ENCODE results near the gene SLC25A39. TPM values are rescaled to one million over a fixed set of nuclear protein-coding genes. Genes with fewer than 3 reads are reported as not detected.

The SLC25A39 gene
- total RNA-seq, 2 donors from 2014 or later, result 60.3 to 114 TPM

DNA sequence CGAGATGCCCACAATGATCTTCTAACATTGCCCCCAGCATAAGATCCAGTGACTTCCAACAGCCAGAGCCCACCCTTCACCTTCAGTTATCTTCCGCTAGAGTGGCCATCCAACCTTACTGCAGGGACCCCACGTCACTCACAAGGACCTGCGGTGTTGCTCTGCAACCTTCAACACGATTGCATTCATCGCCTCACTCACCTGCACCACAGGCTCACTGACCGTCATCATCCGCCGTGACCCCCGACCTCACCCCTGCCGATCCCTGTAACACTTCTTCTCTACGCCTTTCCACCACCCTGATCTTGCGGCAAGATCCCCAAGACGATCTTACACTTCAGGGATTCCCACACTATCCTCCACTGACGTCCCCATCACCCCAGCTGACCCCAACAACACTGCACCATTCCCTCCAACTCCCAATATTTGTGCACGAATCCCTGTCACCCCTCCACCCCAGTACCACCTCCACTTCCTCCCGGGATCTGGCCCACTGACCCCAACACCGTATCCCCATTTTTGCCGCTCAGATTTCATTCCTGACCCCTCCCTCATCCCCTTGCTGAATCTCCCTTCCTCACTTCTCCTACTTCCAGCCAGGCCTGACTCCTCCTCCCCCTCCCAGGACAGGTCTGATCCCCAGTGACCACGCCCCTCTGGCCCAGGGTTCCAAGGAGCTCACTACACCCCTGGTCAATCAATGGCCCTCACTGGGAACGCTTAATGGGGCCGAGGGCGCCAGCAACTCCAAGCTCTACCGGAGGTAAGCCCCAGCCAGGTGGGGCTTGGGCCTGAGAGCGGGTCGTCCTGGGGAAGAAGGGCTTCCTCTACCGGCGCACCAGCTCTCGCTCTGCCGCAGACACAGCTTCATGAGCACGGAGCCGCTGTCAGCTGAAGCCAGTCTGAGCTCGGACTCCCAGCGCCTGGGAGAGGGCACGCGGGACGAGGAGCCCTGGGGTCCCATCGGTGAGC, 8.6 kb downstream of the SLC25A39 start:
- no peak overlapping the region for H3K27ac Mint-ChIP-seq
- peaks cover 13% of the 10 kb centered on the region for H3K36me3 Mint-ChIP-seq (ENCODE audit: low read depth)
- no peak for ATAC-seq (replicated peaks)
- peaks cover 8% of the 10 kb centered on the region for H3K4me1 Mint-ChIP-seq
- H3K9me3 Mint-ChIP-seq, result no peaks in the 10 kb centered on the region
- H3K27me3 Mint-ChIP-seq, result peaks cover 23% of the 10 kb centered on the region
- H3K4me3 Mint-ChIP-seq, result peak overlapping the region; percentile 49

DNA sequence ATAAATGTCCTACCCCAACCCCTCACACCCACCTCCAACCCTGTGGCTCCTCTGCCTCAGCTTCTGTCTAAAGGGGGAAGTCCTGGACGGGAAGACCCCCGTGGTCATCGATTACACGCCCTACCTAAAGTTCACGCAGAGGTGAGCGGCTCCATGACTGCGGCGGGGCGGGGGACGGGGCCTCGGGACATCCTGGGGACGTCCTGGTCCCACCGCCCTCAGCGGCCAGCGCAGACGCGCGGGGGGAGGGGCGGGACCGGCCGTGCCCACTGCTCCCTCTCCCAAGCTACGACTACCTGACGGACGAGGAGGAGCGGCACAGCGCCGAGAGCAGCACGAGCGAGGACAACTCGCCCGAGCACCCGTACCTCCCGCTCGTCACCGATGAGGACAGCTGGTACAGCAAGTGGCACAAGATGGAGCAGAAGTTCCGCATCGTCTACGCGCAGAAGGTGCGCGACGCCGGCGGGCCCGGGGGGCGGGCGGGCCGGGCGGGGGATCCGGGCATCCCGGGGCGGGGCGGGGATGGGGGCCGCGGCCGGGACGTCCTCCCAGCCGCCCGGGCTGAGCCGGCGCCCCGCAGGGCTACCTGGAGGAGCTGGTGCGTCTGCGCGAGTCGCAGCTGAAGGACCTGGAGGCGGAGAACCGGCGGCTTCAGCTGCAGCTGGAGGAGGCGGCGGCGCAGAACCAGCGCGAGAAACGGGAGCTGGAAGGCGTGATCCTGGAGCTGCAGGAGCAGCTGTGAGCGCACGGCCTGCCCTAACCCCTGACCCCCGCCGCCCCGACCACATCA, 9.6 kb downstream of the SLC25A39 start:
- Mint-ChIP-seq H3K4me3 (peak overlapping the region; percentile 49), H3K9me3 (no peaks in the 10 kb centered on the region), H3K36me3 (ENCODE audit: low read depth) (peaks cover 9% of the 10 kb centered on the region), H3K27me3 (peaks cover 23% of the 10 kb centered on the region), H3K4me1 (peaks cover 8% of the 10 kb centered on the region), H3K27ac (no peak overlapping the region)
- ATAC-seq (replicated peaks), result peak; percentile 70

DNA sequence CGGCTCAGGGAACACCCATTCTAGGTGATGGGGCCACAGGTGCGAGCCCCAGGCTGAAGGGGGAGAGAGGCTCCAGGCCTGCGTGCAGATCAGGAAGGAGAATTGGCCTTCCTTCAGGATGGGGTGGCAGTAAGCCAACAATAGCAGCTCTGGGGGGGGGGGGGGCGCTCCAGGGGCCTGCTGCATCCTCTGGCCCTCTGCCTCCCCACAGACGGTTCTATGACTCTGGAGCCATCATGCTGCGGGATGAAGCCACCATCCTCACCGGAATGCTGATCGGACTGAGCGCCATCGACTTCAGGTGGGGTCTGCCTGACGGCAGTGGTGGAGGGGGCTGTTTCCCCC, 10.1 kb downstream of the SLC25A39 start:
- no peak for ATAC-seq (replicated peaks)
- Mint-ChIP-seq H3K27me3 (peaks cover 23% of the 10 kb centered on the region), H3K27ac (no peak overlapping the region), H3K4me1 (peaks cover 12% of the 10 kb centered on the region), H3K36me3 (ENCODE audit: low read depth) (peaks cover 5% of the 10 kb centered on the region), H3K9me3 (no peaks in the 10 kb centered on the region), H3K4me3 (peak overlapping the region; percentile 49)

DNA sequence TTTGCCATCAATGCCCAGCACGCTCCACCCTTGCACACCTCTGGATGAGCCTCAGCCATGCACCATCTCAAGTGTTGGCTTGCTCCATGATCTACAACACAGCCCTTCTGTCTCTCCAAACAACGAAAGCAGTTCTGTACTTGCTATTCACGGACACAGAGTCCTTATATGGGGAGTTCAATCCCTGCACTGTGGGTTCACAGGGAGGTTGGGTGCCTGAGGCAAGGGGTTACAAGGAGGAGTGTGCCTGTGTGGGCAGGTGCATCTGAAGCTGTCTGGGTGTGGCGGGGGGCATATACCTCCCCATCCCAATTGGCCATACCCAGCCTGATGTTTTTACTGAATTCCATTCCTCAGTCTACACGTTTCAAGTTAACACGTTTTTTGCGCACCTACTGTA, 10.6 kb downstream of the SLC25A39 start:
- ATAC-seq (replicated peaks), result no peak
- Mint-ChIP-seq H3K9me3 (no peaks in the 10 kb centered on the region), H3K27me3 (peaks cover 23% of the 10 kb centered on the region), H3K4me3 (peak overlapping the region; percentile 49), H3K4me1 (peaks cover 12% of the 10 kb centered on the region), H3K36me3 (ENCODE audit: low read depth) (peaks cover under 1% of the 10 kb centered on the region), H3K27ac (no peak overlapping the region)

DNA sequence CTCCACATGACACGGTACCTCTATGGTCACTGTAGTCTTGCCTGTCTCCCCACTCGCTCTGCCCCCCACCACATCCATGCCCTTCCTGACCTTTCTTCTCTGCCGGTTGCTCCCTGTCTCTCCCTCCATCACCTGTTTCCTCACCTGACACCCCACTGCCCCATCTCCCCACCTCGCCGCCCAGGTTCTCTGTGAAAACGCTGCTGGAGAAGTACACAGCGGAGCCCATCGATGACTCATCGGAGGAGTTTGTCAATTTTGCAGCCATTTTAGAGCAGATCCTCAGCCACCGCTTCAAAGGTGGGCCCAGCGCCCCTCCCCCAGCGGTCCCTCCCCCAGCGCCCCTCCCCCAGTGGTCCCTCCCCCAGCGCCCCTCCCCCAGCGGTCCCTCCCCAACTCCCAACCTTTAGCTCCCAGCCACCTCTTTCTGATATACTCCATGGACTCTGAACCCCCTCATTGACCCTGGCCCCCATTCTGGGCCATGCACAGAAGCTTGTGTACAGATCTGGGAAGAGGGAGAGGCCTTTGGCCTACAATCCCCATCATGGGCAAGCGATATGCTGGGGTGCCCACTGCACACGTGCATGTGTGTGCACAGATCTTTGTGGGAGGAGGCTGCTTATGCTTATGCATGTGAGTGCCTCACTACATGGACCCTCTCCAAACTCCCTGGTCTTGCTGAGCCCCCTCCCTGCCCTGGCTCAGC, 12.1 kb downstream of the SLC25A39 start:
- peaks cover 12% of the 10 kb centered on the region for H3K4me1 Mint-ChIP-seq
- H3K27me3 Mint-ChIP-seq, result peaks cover 21% of the 10 kb centered on the region
- no peaks in the 10 kb centered on the region for H3K9me3 Mint-ChIP-seq
- H3K27ac Mint-ChIP-seq, result no peak overlapping the region
- no peaks in the 10 kb centered on the region for H3K36me3 Mint-ChIP-seq (ENCODE audit: low read depth)
- ATAC-seq (replicated peaks), result no peak
- no peak overlapping the region for H3K4me3 Mint-ChIP-seq

DNA sequence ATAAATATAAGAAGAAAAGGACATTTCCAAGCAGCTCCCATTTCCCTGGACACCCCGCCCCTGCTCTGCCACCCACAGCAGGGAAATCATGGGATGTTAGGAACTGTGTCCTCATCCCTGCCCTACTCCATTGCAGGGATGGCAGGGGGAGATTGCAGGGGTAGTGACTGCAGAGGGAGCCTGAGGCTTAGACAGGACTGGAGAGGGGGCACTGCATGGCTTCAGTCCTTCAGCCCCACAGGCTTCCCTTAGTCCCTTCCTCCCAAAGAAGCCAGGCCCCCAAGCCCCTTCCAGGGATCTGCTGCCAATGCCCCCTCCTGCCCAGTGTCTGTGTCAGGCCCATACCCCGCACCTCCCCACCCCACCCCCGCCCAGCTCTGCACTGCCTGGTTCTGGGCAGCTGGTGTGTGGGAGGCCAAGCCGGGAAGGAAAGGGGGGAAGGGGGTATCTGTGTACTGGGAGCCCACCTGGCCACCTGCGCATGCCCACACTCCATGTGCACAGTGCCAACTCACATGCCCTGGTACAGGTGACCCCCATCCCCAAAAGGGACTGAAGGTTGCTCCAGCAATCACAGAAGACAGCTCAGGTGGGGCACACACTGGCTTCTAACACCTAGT, 13.0 kb downstream of the SLC25A39 start:
- no peak for ATAC-seq (replicated peaks)
- Mint-ChIP-seq H3K27ac (no peak overlapping the region), H3K27me3 (peaks cover 25% of the 10 kb centered on the region), H3K4me3 (no peak overlapping the region), H3K9me3 (no peaks in the 10 kb centered on the region), H3K36me3 (ENCODE audit: low read depth) (no peaks in the 10 kb centered on the region), H3K4me1 (peaks cover 16% of the 10 kb centered on the region)

DNA sequence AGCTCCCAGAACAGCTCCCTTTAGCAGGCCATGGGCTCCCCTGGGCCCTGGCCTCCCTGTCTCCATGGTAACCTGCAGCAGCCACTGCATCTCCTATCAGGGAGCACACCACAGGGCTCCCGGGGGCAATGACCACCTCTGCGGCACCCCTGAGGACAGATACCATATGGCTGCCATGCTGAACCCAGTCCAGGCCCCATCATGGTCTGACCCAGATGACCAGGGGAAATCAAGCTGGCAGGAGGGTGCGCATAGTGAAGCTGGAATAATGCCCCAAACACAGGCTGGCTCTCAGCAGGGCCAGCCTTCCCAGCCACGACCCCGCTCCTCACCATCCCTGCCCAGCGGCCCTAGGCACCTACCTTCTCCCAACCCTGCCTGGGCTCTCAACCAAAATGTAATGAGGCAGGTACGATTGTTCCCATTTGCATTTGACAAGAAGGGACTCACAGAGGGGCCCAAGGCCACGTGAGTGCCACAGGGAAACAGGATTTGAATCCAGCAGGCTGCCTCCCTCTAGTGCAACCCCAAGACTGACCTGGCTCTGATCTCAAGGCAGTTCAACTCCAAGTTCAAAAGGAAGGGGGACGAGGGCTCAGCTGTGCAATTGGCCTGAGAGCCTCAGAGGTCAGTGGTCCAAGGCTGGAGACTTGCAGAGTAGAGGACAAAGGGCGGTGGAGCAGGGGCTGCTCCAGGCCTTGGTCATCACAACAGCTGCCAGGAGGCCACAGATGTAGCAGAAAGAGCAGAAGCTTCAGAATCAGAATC, 13.8 kb downstream of the SLC25A39 start:
- H3K27me3 Mint-ChIP-seq, result peaks cover 23% of the 10 kb centered on the region
- no peaks in the 10 kb centered on the region for H3K36me3 Mint-ChIP-seq (ENCODE audit: low read depth)
- H3K4me3 Mint-ChIP-seq, result no peak overlapping the region
- H3K9me3 Mint-ChIP-seq, result no peaks in the 10 kb centered on the region
- ATAC-seq (replicated peaks), result no peak
- H3K4me1 Mint-ChIP-seq, result peaks cover 12% of the 10 kb centered on the region
- no peak overlapping the region for H3K27ac Mint-ChIP-seq

DNA sequence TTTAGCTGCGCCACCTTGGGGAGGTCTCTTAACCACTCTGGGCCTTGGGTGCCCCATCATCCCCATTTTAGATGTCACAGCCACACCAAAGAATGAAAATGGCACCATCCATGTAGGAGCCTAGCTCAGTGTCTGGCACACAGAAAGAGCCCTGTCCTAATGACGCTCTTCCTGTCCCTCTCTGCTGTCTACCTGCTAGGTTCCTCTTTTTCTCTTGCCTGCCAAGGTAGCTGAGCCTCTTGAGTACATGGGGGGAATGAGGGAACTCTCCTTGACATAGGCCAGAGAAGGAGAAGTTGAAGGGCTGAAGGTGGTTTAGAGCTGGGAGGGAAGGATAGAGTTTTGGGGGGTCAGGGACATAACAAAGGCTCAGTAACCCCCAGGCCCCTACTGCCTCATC, 14.4 kb downstream of the SLC25A39 start:
- Mint-ChIP-seq H3K4me1 (peaks cover 8% of the 10 kb centered on the region), H3K36me3 (ENCODE audit: low read depth) (no peaks in the 10 kb centered on the region), H3K27me3 (peaks cover 19% of the 10 kb centered on the region), H3K27ac (no peak overlapping the region), H3K9me3 (no peaks in the 10 kb centered on the region), H3K4me3 (peak overlapping the region; percentile 56)
- no peak for ATAC-seq (replicated peaks)

DNA sequence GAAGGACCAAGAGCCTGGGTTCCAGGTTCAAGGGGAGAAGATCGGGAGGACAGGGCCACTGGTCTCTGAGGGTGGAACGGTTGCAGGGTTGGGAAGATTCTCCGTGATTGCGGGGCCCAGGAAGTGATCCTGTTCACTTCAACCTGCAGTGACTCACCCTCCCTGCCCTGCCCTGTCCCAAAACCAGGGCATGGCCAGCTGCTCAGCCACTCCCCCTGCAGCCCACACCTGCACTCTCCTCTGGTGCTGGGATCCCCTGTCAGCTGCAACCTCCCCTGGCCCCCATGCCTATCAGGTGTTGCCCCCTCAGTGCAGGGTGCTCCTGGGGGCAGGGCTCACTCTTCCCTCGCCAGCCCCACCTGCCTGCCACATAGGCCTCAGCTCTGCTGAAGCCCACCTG, 15.2 kb downstream of the SLC25A39 start:
- H3K27ac Mint-ChIP-seq, result no peak overlapping the region
- peak overlapping the region; percentile 56 for H3K4me3 Mint-ChIP-seq
- peaks cover 19% of the 10 kb centered on the region for H3K27me3 Mint-ChIP-seq
- no peaks in the 10 kb centered on the region for H3K36me3 Mint-ChIP-seq (ENCODE audit: low read depth)
- peaks cover 8% of the 10 kb centered on the region for H3K4me1 Mint-ChIP-seq
- no peak for ATAC-seq (replicated peaks)
- H3K9me3 Mint-ChIP-seq, result no peaks in the 10 kb centered on the region

DNA sequence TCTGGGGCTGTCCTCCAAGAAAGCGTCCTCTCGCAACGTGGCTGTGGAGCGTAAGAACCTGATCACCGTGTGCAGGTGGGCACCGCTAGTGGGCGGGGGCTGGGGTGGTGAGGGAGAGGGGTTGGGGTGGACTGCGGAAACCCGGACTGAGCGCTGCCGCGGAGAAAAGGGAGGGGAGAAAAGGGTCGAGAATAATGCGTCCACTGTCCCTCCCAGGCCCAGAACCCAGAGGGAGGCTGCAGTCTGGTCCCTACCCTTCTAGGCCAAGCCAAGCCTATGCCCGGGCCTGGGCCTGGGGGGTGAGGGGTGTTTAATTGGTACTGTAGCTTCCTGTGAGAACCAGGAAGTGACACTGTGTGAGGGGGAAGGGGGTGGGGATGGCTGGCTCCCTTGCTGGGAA, 15.8 kb downstream of the SLC25A39 start:
- Mint-ChIP-seq H3K4me3 (peak overlapping the region; percentile 56), H3K9me3 (no peaks in the 10 kb centered on the region), H3K36me3 (ENCODE audit: low read depth) (no peaks in the 10 kb centered on the region), H3K27ac (no peak overlapping the region), H3K27me3 (peaks cover 13% of the 10 kb centered on the region), H3K4me1 (peaks cover 8% of the 10 kb centered on the region)
- peak; percentile 5 for ATAC-seq (replicated peaks)

DNA sequence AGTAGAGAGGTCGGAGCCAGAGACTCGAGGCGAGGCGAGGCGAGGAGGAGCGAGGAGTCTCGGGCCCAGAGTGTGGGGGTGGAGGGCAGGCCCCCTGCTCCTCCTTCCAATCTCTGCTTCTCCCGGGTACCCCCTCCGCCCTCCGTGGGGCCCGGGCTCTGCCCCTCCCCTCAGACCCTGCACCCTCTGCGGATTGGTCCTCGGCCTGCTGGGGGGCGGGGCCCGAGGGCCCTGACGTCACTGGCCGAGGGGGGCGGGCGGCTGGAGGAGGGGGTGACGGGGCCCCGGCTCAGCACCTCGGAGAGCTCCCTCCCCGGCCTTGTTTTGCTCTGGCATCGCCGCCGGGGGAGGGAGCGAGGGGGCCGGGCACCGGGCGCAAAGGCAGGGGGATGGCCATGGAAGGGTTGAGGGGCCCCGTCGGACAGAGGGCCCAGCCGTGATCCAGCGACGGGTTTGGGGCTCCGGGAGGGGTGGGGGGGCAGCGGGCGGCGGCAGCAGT, 16.3 kb downstream of the SLC25A39 start, which contains the start of gene RUNDC3A:
RUNDC3A (plus strand) TSS at position 282 of the 499 bp plus-strand sequence. CDS start 232 bp downstream, outside the sequence.
- peaks cover 12% of the 10 kb centered on the region for H3K27me3 Mint-ChIP-seq
- H3K4me1 Mint-ChIP-seq, result peaks cover 8% of the 10 kb centered on the region
- H3K36me3 Mint-ChIP-seq (ENCODE audit: low read depth), result no peaks in the 10 kb centered on the region
- H3K9me3 Mint-ChIP-seq, result no peaks in the 10 kb centered on the region
- ATAC-seq (replicated peaks), result peak; percentile 95
- H3K27ac Mint-ChIP-seq, result no peak within 1 kb of the TSS
- peak within 1 kb of the TSS; percentile 56 for H3K4me3 Mint-ChIP-seq

DNA sequence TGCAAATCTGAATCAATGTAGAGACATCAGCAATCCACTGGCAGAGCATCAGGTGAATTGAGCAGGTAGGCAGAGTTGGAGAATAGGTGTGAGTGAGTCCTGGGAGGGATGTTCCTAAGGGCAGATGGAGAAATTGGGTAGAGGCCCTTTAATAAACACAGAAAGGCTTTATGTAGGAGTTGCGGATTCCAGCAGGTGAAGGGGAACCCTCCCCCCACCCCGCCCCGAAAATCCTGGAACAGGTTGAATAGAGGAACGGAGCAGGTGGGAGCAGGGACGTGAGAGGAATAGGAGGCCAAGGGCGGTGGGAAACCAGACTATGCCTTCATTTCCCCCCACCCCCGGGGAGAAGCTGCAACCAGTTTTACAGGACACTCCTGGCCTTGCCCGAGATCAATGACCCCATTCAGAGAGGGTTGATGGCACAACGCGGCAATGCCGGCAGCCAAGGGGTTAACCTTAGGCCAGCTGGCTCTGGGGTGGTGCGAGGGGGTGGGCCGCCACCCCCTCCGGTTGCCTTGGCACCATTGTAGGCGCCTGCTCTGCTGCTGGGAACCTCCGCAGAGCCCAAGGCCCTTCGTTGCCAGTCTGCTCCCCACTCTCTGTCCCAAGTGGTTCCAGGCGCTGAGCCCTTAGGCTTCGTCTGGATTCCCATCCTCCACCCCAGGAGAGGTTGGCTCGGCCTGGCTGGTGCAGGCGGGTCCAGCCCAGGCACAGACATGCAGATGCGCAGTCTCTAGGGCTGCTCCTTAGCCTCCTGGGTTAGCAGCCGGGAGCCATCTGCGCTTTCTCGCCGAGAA, 17.0 kb downstream of the SLC25A39 start:
- H3K4me3 Mint-ChIP-seq, result peak overlapping the region; percentile 39
- no peaks in the 10 kb centered on the region for H3K36me3 Mint-ChIP-seq (ENCODE audit: low read depth)

More for the DNA sequence above, 17.0 kb downstream of the SLC25A39 start:
- peaks cover 8% of the 10 kb centered on the region for H3K4me1 Mint-ChIP-seq
- peak; percentile 32 for ATAC-seq (replicated peaks)
- no peaks in the 10 kb centered on the region for H3K9me3 Mint-ChIP-seq
- no peak overlapping the region for H3K27ac Mint-ChIP-seq
- peaks cover 12% of the 10 kb centered on the region for H3K27me3 Mint-ChIP-seq
